GM12891 (cell line): Measurements from ENCODE around the gene EME2.
"Not testable (repeated sequence)": the region's sequence is repeated elsewhere in the genome, so short reads cannot be mapped to it uniquely, and the experiment has no call there.

Experiments
- POLR2AphosphoS5 ChIP-seq: IDR thresholded peaks from 2 replicates; pipeline ENCODE4 v1.6.1; 2011; ENCODE audit warnings: low read depth, low read length, control low read depth
- TAF1 ChIP-seq: IDR thresholded peaks from 2 replicates; pipeline ENCODE4 v1.6.1; 2011; ENCODE audit warnings: low read depth, low read length, control low read depth

DNA sequence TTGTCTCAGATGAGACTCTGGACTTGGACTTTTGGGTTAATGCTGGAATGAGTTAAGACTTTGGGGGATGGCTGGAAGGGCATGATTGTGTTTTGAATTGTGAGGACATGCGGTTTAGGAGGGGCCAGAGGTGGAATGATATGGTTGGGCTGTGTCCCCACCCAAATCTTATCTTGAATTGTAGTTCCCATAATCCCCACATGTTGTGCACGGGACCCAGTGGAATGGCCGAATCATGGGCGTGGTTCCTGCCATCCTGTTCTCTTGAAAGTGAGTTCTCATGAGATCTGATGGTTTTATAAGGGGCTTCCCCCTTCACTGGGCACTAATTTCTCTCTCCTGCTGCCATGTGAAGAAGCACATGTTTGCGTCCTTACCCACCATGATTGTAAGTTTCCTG lies 26.7 kb downstream of the EME2 start:
- not testable (repeated sequence) for TF ChIP-seq POLR2AphosphoS5, TAF1
